Astrocyte of the spinal cord (primary cell): ENCODE measurements around the gene WWTR1.

ENCODE experiments used
- DNase-seq: peaks from one replicate; pipeline ENCODE4 v3.0.0; 2011; ENCODE audit warnings: low read depth, low spot score
- H3K4me3 ChIP-seq: 2 replicates; pipeline ENCODE4 v1.5.1; 2011; ENCODE audit warnings: low read depth, mild to moderate bottlenecking, low read length, moderate library complexity
- in situ Hi-C: cut with HindIII; loops from 2 replicates; pipeline ENCODE4 v1.10.0; 2017; ENCODE audit warnings: low sequenced_read_pairs
- TF ChIP-seq, protein P1 (sequence below): IDR thresholded peaks from 2 replicates; pipeline ENCODE4 v1.5.1; 2012; ENCODE audit warnings: low read depth, mild to moderate bottlenecking, low read length, inconsistent platforms

The WWTR1 gene

DNA sequence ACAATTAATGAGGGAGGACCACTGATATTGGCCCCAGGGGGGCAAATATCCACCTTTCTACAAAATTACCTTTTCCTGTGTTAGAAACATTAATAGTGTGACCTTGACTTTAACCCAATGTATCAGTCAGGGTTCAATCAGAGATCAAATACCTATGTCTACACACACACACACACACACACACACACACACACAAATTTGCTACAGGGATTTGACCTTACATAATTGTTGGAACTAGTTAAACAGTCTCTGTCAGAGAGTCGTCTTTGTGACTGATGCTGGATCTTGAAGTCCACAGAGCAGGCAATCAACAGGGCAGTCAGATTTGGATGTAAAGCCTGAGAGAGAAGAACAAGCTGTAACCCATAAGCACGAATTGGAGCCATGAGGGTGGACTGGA, 150.9 kb downstream of the WWTR1 start:
- in situ Hi-C loops, result loop anchor here (25.0 kb wide), 1 partner anchor 255 kb away; the partner anchor contains the start of gene COMMD2
- H3K4me3 ChIP-seq, result no peak overlapping the region
- TF ChIP-seq, protein P1, sequence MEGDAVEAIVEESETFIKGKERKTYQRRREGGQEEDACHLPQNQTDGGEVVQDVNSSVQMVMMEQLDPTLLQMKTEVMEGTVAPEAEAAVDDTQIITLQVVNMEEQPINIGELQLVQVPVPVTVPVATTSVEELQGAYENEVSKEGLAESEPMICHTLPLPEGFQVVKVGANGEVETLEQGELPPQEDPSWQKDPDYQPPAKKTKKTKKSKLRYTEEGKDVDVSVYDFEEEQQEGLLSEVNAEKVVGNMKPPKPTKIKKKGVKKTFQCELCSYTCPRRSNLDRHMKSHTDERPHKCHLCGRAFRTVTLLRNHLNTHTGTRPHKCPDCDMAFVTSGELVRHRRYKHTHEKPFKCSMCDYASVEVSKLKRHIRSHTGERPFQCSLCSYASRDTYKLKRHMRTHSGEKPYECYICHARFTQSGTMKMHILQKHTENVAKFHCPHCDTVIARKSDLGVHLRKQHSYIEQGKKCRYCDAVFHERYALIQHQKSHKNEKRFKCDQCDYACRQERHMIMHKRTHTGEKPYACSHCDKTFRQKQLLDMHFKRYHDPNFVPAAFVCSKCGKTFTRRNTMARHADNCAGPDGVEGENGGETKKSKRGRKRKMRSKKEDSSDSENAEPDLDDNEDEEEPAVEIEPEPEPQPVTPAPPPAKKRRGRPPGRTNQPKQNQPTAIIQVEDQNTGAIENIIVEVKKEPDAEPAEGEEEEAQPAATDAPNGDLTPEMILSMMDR, result no peak
- peak; percentile 33 for DNase-seq

- DNase-seq, result peak; percentile 76
- TF ChIP-seq, protein P1, result no peak
- in situ Hi-C loops, result loop anchor here (25.0 kb wide), 1 partner anchor 256 kb away; the partner anchor contains the start of gene COMMD2
- no peak overlapping the region for H3K4me3 ChIP-seq
Observed at GRCh38 chr3:149506540-149506939, 151.3 kb downstream of the WWTR1 start.

- H3K4me3 ChIP-seq, result no peak overlapping the region
- in situ Hi-C loops, result loop anchor here (25.0 kb wide), 1 partner anchor 260 kb away; the partner anchor contains the start of gene COMMD2
- TF ChIP-seq, protein P1, result no peak
- DNase-seq, result no peak
Observed at GRCh38 chr3:149502438-149502837, 155.4 kb downstream of the WWTR1 start.

DNA sequence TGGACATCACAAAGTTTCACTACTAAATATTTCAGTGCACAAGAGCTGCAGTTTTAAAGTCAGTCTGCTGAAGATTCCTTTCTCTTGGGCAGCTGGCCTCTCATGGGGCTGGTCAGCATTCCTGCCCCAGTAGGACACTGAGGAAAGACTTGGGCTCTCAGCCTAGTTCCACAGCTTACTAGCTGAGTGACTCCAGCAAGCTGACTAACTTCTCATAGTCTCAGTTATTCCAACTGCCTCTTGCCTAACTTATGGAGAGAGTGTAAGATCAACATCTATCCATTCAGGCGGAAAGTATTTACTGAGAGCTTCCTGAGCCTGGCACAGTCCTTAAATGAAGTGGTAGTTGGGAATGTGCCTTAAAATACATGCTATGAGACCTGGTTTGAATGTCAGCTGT, 156.3 kb downstream of the WWTR1 start:
- no peak overlapping the region for H3K4me3 ChIP-seq
- TF ChIP-seq, protein P1, result no peak
- in situ Hi-C loops, result loop anchor here (25.0 kb wide), 1 partner anchor 261 kb away; the partner anchor contains the start of gene COMMD2
- DNase-seq, result peak; percentile 93

DNA sequence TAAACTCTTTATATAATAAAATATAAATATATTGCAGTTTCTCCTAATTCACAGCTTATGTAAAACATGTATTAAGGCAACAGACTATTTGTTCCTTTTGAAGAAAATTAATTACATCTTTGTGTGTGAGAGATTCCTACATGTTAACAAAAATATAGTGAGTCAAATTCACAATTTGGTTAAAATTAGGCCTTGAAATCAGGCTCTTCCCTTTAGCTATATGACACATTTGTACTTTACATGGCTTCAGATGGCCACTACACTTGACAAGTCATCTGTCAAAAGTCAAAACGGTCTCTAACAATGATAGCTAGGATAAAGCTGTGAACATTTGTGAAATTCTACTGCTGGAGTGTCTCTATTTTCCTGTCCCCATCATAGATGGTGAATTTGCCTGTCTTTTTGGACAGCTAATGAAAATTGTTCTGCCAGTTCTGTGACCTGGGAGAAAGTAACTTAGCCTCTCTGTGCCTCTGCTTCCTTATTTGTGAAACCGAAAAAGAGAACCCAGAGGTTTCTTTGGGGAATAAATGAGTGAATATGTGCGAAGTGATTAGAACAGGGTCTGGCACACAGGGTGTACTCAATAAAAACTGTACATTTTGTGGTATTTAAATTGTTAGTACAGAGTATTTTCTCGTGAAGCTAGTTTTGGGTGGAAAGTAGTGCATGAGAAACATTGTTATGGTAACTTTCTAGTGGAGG, 159.7 kb downstream of the WWTR1 start:
- in situ Hi-C loops, result no loop called here
- DNase-seq, result no peak
- H3K4me3 ChIP-seq, result no peak overlapping the region
- TF ChIP-seq, protein P1, result no peak

GRCh38 chr3:149496891-149497290, 160.9 kb downstream of the WWTR1 start:
- in situ Hi-C loops, result no loop called here
- DNase-seq, result no peak
- H3K4me3 ChIP-seq, result no peak overlapping the region
- TF ChIP-seq, protein P1, result no peak
